SU-DHL-6 (cell line): ENCODE measurements around the gene RBKS.

ENCODE experiments used
- H2AFZ ChIP-seq: fragments of 200-600 bp; sonication (generic); 2 replicates; pipeline ENCODE4 v1.6.1; 2014; ENCODE audit warnings: low read depth, mild to moderate bottlenecking, moderate library complexity, mixed read lengths, antibody characterized with exemption, low read length; ENCODE audit not compliant: severe bottlenecking
- H3F3A ChIP-seq: fragments of 200-600 bp; shearing (Covaris generic); 2 replicates; pipeline ENCODE4 v1.6.0; 2016; ENCODE audit warnings: antibody characterized with exemption, mild to moderate bottlenecking; ENCODE audit not compliant: insufficient read depth
- H3K27ac ChIP-seq: fragments of 200-600 bp; sonication (generic); 2 replicates; pipeline ENCODE4 v1.5.1; 2016; ENCODE audit warnings: low read depth, mild to moderate bottlenecking, low read length, moderate library complexity, mixed read lengths
- H3K27me3 ChIP-seq: fragments of 200-600 bp; sonication (generic), shearing (Covaris generic); 2 replicates; pipeline ENCODE4 v1.6.0; 2014; ENCODE audit warnings: mild to moderate bottlenecking, low read length
- H3K36me3 ChIP-seq: fragments of 200-600 bp; sonication (generic); 2 replicates; pipeline ENCODE4 v1.6.1; 2014; ENCODE audit warnings: mild to moderate bottlenecking, low read length, mixed read lengths
- H3K4me2 ChIP-seq: fragments of 300-600, 200-600 bp; shearing (Covaris generic), sonication (generic); 2 replicates; pipeline ENCODE4 v1.6.0; 2014; ENCODE audit warnings: low read length, low read depth, mild to moderate bottlenecking; ENCODE audit not compliant: poor library complexity, severe bottlenecking
- H3K4me3 ChIP-seq: fragments of 200-600 bp; sonication (generic); 2 replicates; pipeline ENCODE4 v1.5.1; 2014; ENCODE audit warnings: antibody characterized with exemption, low read length, mild to moderate bottlenecking, mixed read lengths; ENCODE audit not compliant: insufficient read depth, poor library complexity, severe bottlenecking
- H3K79me2 ChIP-seq: fragments of 200-600 bp; sonication (generic); 2 replicates; pipeline ENCODE4 v1.6.1; 2014; ENCODE audit warnings: mild to moderate bottlenecking, low read length, moderate library complexity; ENCODE audit not compliant: insufficient read depth
- H3K9ac ChIP-seq: fragments of 200-600 bp; sonication (generic); 2 replicates; pipeline ENCODE4 v1.7.0; 2014; ENCODE audit warnings: mild to moderate bottlenecking, low read length
- H3K9me2 ChIP-seq: fragments of 200-600 bp; sonication (generic); replicated peaks from 2 replicates; pipeline ENCODE4 v1.6.1; 2014; ENCODE audit warnings: low read length; ENCODE audit not compliant: insufficient read depth
- H3K9me3 ChIP-seq: fragments of 200-600 bp; sonication (generic); 2 replicates; pipeline ENCODE4 v1.6.1; 2014; ENCODE audit warnings: low read length, mixed read lengths; ENCODE audit not compliant: insufficient read depth
- H4K20me1 ChIP-seq: fragments of 200-600 bp; sonication (generic); 2 replicates; pipeline ENCODE4 v1.6.1; 2014; ENCODE audit warnings: low read depth, mild to moderate bottlenecking, antibody characterized with exemption, low read length, moderate library complexity, mixed read lengths
- EZH2phosphoT487 ChIP-seq: fragments of 200-600 bp; sonication (generic), shearing (Covaris generic); conservative IDR thresholded peaks from 2 replicates; pipeline ENCODE4 v1.6.1; 2018; ENCODE audit warnings: mild to moderate bottlenecking, antibody characterized with exemption, low read length, moderate library complexity, mixed read lengths
- TF ChIP-seq, protein P1 (sequence below): fragments of 200-600 bp; sonication (generic); IDR thresholded peaks from one replicate; pipeline ENCODE4 v1.5.1; 2017; ENCODE audit warnings: antibody characterized with exemption, mild to moderate bottlenecking, low read length, moderate library complexity; ENCODE audit not compliant: insufficient read depth, poor library complexity, severe bottlenecking

The RBKS gene

GRCh38 chr2:27776097-27776496 lies 114.1 kb downstream of the RBKS start:
- Histone ChIP-seq H3K79me2 (peaks cover 69% of the 10 kb centered on the region), H3K4me3 (no peak overlapping the region), H3K27ac (no peak overlapping the region), H2AFZ (no peak overlapping the region), H3K27me3 (no peaks in the 10 kb centered on the region), H4K20me1 (no peaks in the 10 kb centered on the region), H3K36me3 (no peaks in the 10 kb centered on the region), H3K4me2 (no peak overlapping the region), H3K9me2 (no peaks in the 10 kb centered on the region), H3K9me3 (no peaks in the 10 kb centered on the region), H3F3A (no peaks in the 10 kb centered on the region), H3K9ac (no peak overlapping the region)
- no peak for TF ChIP-seq EZH2phosphoT487
- TF ChIP-seq, protein P1, sequence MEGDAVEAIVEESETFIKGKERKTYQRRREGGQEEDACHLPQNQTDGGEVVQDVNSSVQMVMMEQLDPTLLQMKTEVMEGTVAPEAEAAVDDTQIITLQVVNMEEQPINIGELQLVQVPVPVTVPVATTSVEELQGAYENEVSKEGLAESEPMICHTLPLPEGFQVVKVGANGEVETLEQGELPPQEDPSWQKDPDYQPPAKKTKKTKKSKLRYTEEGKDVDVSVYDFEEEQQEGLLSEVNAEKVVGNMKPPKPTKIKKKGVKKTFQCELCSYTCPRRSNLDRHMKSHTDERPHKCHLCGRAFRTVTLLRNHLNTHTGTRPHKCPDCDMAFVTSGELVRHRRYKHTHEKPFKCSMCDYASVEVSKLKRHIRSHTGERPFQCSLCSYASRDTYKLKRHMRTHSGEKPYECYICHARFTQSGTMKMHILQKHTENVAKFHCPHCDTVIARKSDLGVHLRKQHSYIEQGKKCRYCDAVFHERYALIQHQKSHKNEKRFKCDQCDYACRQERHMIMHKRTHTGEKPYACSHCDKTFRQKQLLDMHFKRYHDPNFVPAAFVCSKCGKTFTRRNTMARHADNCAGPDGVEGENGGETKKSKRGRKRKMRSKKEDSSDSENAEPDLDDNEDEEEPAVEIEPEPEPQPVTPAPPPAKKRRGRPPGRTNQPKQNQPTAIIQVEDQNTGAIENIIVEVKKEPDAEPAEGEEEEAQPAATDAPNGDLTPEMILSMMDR, result no peak

- Histone ChIP-seq H3K79me2 (peaks cover 68% of the 10 kb centered on the region), H3K9me2 (no peaks in the 10 kb centered on the region), H3K27ac (no peak overlapping the region), H3K27me3 (no peaks in the 10 kb centered on the region), H3K9me3 (no peaks in the 10 kb centered on the region), H4K20me1 (no peaks in the 10 kb centered on the region), H3K9ac (no peak overlapping the region), H2AFZ (no peak overlapping the region), H3K4me2 (peak overlapping the region; percentile 91), H3K4me3 (no peak overlapping the region), H3F3A (no peaks in the 10 kb centered on the region), H3K36me3 (no peaks in the 10 kb centered on the region)
- TF ChIP-seq EZH2phosphoT487, result no peak
- TF ChIP-seq, protein P1, result no peak
Measured at GRCh38 chr2:27773959-27774358, 116.2 kb downstream of the RBKS start.

DNA sequence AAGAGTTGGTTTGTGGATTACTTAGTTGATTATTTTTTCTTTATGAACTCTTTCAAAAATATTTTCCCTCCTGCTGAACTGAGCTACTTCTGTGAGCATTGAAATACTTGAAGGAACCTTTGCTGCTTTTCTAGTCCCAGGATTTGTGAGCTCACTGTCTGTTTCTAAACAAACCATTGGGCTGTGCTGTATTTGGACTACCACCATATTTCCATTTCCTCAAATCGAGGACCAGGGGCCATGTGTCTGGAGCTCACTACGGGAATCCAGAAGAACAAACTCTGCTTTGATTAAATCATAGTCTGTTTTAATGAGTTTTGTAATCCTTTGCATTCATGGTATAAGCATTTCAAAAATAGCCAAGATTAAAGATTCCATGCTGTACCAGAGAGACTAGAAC lies 117.4 kb downstream of the RBKS start:
- Histone ChIP-seq H3K9ac (peak overlapping the region; percentile 77), H3K79me2 (peaks cover 60% of the 10 kb centered on the region), H2AFZ (no peak overlapping the region), H3K27ac (no peak overlapping the region), H3F3A (no peaks in the 10 kb centered on the region), H3K9me3 (no peaks in the 10 kb centered on the region), H3K9me2 (no peaks in the 10 kb centered on the region), H3K4me2 (peak overlapping the region; percentile 91), H3K27me3 (no peaks in the 10 kb centered on the region), H3K36me3 (no peaks in the 10 kb centered on the region), H4K20me1 (no peaks in the 10 kb centered on the region), H3K4me3 (peak overlapping the region; percentile 79)
- TF ChIP-seq, protein P1, result no peak
- no peak for TF ChIP-seq EZH2phosphoT487
